Ishikawa (cell line): Measurements from ENCODE around the gene ZC3H8.

Source experiments
- CEBPB ChIP-seq: IDR thresholded peaks from 2 replicates; pipeline ENCODE4 v1.6.1; 2012
- CREB1 ChIP-seq: IDR thresholded peaks from 2 replicates; pipeline ENCODE4 v1.6.1; 2012; ENCODE audit warnings: low read depth
- EGR1 ChIP-seq: IDR thresholded peaks from 2 replicates; pipeline ENCODE4 v1.6.1; 2012
- EP300 ChIP-seq: IDR thresholded peaks from 2 replicates; pipeline ENCODE4 v1.6.1; 2012; ENCODE audit warnings: borderline replicate concordance
- FOXM1 ChIP-seq: IDR thresholded peaks from 2 replicates; pipeline ENCODE4 v1.6.1; 2012; ENCODE audit warnings: low read depth, borderline replicate concordance
- MAX ChIP-seq: IDR thresholded peaks from 2 replicates; pipeline ENCODE4 v1.6.1; 2012
- NFIC ChIP-seq: IDR thresholded peaks from 2 replicates; pipeline ENCODE4 v1.6.1; 2012
- RAD21 ChIP-seq: IDR thresholded peaks from 2 replicates; pipeline ENCODE4 v1.6.1; 2012; ENCODE audit warnings: low read depth
- REST ChIP-seq: IDR thresholded peaks from 2 replicates; pipeline ENCODE4 v1.6.1; 2012; ENCODE audit warnings: low read depth, mild to moderate bottlenecking
- TAF1 ChIP-seq: IDR thresholded peaks from 2 replicates; pipeline ENCODE4 v1.6.1; 2012; ENCODE audit warnings: low read depth, mild to moderate bottlenecking
- TCF12 ChIP-seq: IDR thresholded peaks from 2 replicates; pipeline ENCODE4 v1.6.1; 2012; ENCODE audit warnings: low read depth
- TEAD4 ChIP-seq: IDR thresholded peaks from 2 replicates; pipeline ENCODE4 v1.6.1; 2012
- USF1 ChIP-seq: IDR thresholded peaks from 2 replicates; pipeline ENCODE4 v1.6.1; 2012
- YY1 ChIP-seq: IDR thresholded peaks from 2 replicates; pipeline ENCODE4 v1.6.1; 2012; ENCODE audit warnings: low read depth
- ZBTB7A ChIP-seq: IDR thresholded peaks from 2 replicates; pipeline ENCODE4 v1.6.1; 2012; ENCODE audit warnings: low read depth

Gene ZC3H8

GRCh38 chr2:112244854-112245253 is 10.0 kb downstream of the ZC3H8 start:
- TF ChIP-seq USF1, result no peak
- TF ChIP-seq YY1, result no peak
- TF ChIP-seq TEAD4, result no peak
- TF ChIP-seq TAF1, result no peak
- TF ChIP-seq MAX, result no peak
- TF ChIP-seq TCF12, result no peak
- TF ChIP-seq CREB1, result no peak
- no peak for TF ChIP-seq FOXM1

GRCh38 chr2:112243233-112243632 is 11.6 kb downstream of the ZC3H8 start:
- TF ChIP-seq REST, result no peak
- no peak for TF ChIP-seq CREB1
- TF ChIP-seq EGR1, result no peak
- no peak for TF ChIP-seq CEBPB

- TF ChIP-seq YY1 (no peak), TEAD4 (no peak), TCF12 (no peak), EP300 (no peak), CEBPB (no peak)
Observed at GRCh38 chr2:112242384-112242783, 12.5 kb downstream of the ZC3H8 start.

GRCh38 chr2:112239862-112240261 is 15.0 kb downstream of the ZC3H8 start:
- no peak for TF ChIP-seq RAD21
- no peak for TF ChIP-seq TCF12
- TF ChIP-seq MAX, result no peak

- TF ChIP-seq FOXM1 (no peak), USF1 (no peak)
Observed at GRCh38 chr2:112230371-112230770, 24.5 kb downstream of the ZC3H8 start.

- TF ChIP-seq USF1 (no peak), MAX (no peak), ZBTB7A (no peak)
Observed at GRCh38 chr2:112229348-112229747, 25.5 kb downstream of the ZC3H8 start.

- TF ChIP-seq NFIC (no peak), USF1 (no peak), ZBTB7A (no peak), EGR1 (no peak), TAF1 (no peak), TCF12 (no peak), TEAD4 (no peak), EP300 (no peak), CREB1 (no peak), RAD21 (no peak), CEBPB (no peak), MAX (no peak), FOXM1 (no peak), REST (no peak), YY1 (no peak)
Observed at GRCh38 chr2:112220831-112221230, 34.0 kb downstream of the ZC3H8 start.
